Measurements from ENCODE around the gene ESR1. TPM values are rescaled to one million over a fixed set of nuclear protein-coding genes. Genes with fewer than 3 reads are reported as not detected.

ESR1 gene
- total and polyA plus RNA-seq, 2 experiments from 2014 or later = 1.6 to 5.1 TPM

DNA sequence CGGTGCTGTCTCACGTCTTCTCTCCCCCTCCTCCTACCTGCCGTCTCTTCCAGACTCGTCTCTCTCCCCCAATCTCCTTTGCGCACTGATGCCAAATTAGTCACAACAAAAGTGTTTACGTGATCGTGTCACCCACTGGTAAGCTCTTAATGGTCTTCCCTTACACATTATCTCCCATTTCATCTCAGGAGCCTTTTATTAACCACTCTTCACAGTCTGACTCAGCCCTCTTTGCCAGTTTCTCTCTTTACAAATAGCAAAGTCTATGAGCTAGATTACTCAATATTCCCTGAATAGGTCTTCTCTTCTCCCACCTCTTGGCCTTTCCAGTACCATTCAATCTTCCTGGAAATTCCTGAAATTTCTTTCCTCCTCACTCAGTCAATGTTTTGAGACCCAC is 247.0 kb downstream of the ESR1 start:
- TF ChIP-seq, protein P1, sequence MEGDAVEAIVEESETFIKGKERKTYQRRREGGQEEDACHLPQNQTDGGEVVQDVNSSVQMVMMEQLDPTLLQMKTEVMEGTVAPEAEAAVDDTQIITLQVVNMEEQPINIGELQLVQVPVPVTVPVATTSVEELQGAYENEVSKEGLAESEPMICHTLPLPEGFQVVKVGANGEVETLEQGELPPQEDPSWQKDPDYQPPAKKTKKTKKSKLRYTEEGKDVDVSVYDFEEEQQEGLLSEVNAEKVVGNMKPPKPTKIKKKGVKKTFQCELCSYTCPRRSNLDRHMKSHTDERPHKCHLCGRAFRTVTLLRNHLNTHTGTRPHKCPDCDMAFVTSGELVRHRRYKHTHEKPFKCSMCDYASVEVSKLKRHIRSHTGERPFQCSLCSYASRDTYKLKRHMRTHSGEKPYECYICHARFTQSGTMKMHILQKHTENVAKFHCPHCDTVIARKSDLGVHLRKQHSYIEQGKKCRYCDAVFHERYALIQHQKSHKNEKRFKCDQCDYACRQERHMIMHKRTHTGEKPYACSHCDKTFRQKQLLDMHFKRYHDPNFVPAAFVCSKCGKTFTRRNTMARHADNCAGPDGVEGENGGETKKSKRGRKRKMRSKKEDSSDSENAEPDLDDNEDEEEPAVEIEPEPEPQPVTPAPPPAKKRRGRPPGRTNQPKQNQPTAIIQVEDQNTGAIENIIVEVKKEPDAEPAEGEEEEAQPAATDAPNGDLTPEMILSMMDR (IDR thresholded peaks at IDR 0.05; ENCODE audit: low read depth, low read length) = no peak
- no peaks in the 10 kb centered on the region for H3K27me3 ChIP-seq
- H3K9me3 ChIP-seq (ENCODE audit: low read depth) = no peaks in the 10 kb centered on the region
- DNase-seq (ENCODE audit: low read depth in 1 of 2, low spot score in 1 of 2) = no peak
- H3K4me1 ChIP-seq (ENCODE audit: low read depth) = peaks cover 2% of the 10 kb centered on the region
- H3K4me3 ChIP-seq = no peak overlapping the region
- no peaks in the 10 kb centered on the region for H3K36me3 ChIP-seq
- no peak overlapping the region for H3K27ac ChIP-seq

DNA sequence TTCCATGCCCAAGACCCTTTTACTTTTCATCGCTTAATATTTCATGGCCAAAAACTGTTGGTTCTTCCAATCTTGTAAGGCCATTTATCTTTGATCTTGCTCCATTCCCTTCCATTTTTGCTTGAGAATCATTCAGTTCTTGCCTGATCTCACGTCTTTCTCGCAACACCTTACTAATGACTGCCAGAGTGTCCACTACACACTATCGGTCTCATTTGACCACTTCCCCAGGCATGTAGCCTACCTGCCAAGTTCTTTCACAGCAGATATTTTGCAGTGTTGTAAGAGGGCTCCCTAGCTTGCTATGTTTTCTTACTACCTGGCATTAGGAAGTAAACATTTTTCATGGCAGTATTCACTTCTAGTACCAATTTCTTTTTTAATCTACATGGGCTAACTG is 248.0 kb downstream of the ESR1 start:
- H3K27ac ChIP-seq = no peak overlapping the region
- no peak for DNase-seq (ENCODE audit: low read depth in 1 of 2, low spot score in 1 of 2)

DNA sequence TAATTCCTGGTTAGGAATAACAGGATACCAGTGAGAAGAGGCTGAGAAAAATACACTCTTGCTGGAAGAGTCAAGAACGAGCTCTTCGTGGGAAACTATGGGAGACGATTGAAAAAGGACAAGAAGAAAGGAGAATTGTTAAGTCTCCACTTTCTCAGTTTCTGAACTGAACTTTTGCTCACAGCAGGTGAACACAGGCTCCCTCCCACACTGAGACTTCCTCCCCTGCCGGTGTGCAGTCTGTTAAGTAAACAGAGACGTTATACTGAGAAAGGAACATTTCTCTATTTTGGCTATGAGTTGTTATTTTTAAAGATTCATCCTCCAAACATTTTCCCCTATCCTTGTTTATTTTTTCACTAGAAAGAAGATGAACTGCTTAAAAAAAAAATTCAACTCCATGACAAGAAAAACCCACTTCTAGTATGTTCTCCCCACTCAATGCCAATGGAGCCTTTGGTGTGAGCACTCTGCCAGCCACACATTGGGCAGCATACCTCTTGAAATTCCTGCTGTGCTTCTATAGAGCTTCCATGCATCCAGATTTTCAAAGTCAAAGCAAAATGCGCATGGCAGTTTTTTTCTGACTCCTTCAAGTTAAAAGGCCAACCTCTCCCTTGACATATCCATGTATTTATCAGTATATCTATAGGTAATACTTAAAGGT is 250.5 kb downstream of the ESR1 start:
- no peak overlapping the region for H3K4me3 ChIP-seq
- no peaks in the 10 kb centered on the region for H3K27me3 ChIP-seq
- H3K36me3 ChIP-seq = no peaks in the 10 kb centered on the region
- no peaks in the 10 kb centered on the region for H3K9me3 ChIP-seq (ENCODE audit: low read depth)
- TF ChIP-seq, protein P1 (IDR thresholded peaks at IDR 0.05; ENCODE audit: low read depth, low read length) = no peak
- peaks cover 6% of the 10 kb centered on the region for H3K4me1 ChIP-seq (ENCODE audit: low read depth)
- DNase-seq (ENCODE audit: low read depth in 1 of 2, low spot score in 1 of 2) = no peak
- H3K27ac ChIP-seq = no peak overlapping the region

More for the DNA sequence above, 248.0 kb downstream of the ESR1 start:
- no peaks in the 10 kb centered on the region for H3K9me3 ChIP-seq (ENCODE audit: low read depth)
- no peak overlapping the region for H3K4me3 ChIP-seq
- no peaks in the 10 kb centered on the region for H3K27me3 ChIP-seq
- no peaks in the 10 kb centered on the region for H3K36me3 ChIP-seq
- TF ChIP-seq, protein P1 (IDR thresholded peaks at IDR 0.05; ENCODE audit: low read depth, low read length) = no peak
- no peaks in the 10 kb centered on the region for H3K4me1 ChIP-seq (ENCODE audit: low read depth)

DNA sequence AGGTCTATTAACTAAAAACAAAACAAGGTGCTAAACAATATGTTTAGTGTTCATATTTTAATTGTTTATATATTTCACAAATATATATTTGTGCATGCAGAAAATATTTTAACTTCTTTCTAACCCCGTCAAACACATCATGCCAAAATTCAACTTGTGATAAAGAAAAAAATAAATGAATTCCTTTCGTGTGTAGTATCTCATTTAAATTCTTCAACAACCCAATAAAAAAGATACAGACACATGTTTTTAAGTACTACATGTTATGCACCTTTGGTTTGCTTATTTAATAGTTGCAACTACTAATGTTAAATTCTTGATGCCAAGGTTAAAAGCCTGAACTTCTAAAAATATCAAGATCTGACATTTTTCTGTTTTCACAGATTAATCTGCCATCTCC is 252.4 kb downstream of the ESR1 start:
- no peaks in the 10 kb centered on the region for H3K36me3 ChIP-seq
- H3K9me3 ChIP-seq (ENCODE audit: low read depth) = no peaks in the 10 kb centered on the region
- H3K27me3 ChIP-seq = no peaks in the 10 kb centered on the region
- H3K27ac ChIP-seq = no peak overlapping the region
- DNase-seq (ENCODE audit: low read depth in 1 of 2, low spot score in 1 of 2) = no peak
- H3K4me3 ChIP-seq = no peak overlapping the region
- peaks cover 11% of the 10 kb centered on the region for H3K4me1 ChIP-seq (ENCODE audit: low read depth)
- TF ChIP-seq, protein P1 (IDR thresholded peaks at IDR 0.05; ENCODE audit: low read depth, low read length) = no peak

DNA sequence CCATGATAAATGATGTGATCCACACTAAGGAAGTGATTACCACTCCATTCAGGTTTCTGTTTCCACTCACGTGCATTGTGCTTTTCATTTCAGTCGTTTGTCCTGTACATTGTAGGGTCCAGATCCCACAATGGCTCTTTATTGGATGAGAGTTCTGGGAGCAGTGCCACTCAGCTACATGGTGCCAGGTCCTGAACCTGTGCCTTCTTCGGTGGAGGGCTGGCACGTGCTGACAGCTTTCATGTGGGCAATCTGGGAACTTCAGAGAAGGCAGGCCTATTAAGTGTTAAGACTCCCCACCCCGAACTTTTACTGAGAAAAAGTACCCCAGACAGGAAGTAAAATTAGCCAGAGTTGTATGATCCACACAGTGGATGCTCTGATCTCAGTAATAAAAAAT is 255.0 kb downstream of the ESR1 start:
- H3K36me3 ChIP-seq = no peaks in the 10 kb centered on the region
- no peak for DNase-seq (ENCODE audit: low read depth in 1 of 2, low spot score in 1 of 2)
- H3K4me1 ChIP-seq (ENCODE audit: low read depth) = peaks cover 17% of the 10 kb centered on the region
- H3K27me3 ChIP-seq = no peaks in the 10 kb centered on the region
- H3K27ac ChIP-seq = no peak overlapping the region
- H3K9me3 ChIP-seq (ENCODE audit: low read depth) = no peaks in the 10 kb centered on the region
- TF ChIP-seq, protein P1 (IDR thresholded peaks at IDR 0.05; ENCODE audit: low read depth, low read length) = no peak
- H3K4me3 ChIP-seq = no peak overlapping the region
